Urinary bladder (tissue), 4 donors: ENCODE data around the gene OR5H6. TPM values are rescaled to one million over a fixed set of nuclear protein-coding genes. Genes with fewer than 3 reads are reported as not detected.

Source experiments
- DNase-seq: peaks from one replicate; pipeline ENCODE4 v3.0.0-alpha.2; 2015; ENCODE audit errors: extremely low spot score
- H3K27ac ChIP-seq: one replicate; pipeline ENCODE4 v1.5.1; 2013; ENCODE audit warnings: low read depth, mild to moderate bottlenecking, moderate library complexity
- H3K36me3 ChIP-seq: one replicate; pipeline ENCODE4 v1.6.1; 2013; ENCODE audit warnings: mild to moderate bottlenecking, moderate library complexity; ENCODE audit not compliant: insufficient read depth
- H3K4me1 ChIP-seq: one replicate; pipeline ENCODE4 v1.6.1; 2013; ENCODE audit warnings: mild to moderate bottlenecking, moderate library complexity; ENCODE audit not compliant: insufficient read depth
- H3K4me3 ChIP-seq: one replicate; pipeline ENCODE4 v1.5.1; 2013; ENCODE audit warnings: low read depth, low read length
- WGBS: extraction: QIAGEN DNeasy Blood & Tissue Kit; methylation state at CpG from one replicate; pipeline ENCODE4 v1.1.7; 2013; 5-methylcytosine and 5-hydroxymethylcytosine counted together
- polyA plus RNA-seq: library from polyadenylated mRNA; stranded (reverse); fragments of 200-250 nt; gene quantifications from one replicate; pipeline ENCODE4 v1.2.3, GENCODE V29; 2013
- total RNA-seq: library from RNA; depleted of rRNA; stranded (reverse); fragments of >200 nt; gene quantifications from one replicate; pipeline ENCODE4 v1.2.3, GENCODE V29; 2014
- donor health status: healthy with polysubstance abuse.
- donor health status: healthy.

Gene OR5H6
- total and polyA plus RNA-seq, 2 donors, result not detected

- Histone ChIP-seq H3K4me3 (no peak overlapping the region), H3K27ac (no peak overlapping the region), H3K4me1 (no peaks in the 10 kb centered on the region), H3K36me3 (no peaks in the 10 kb centered on the region)
- no peak for DNase-seq
- WGBS, result 87% methylated on average over 3 of the region's 3 CpGs
Observed at GRCh38 chr3:98274914-98275313, 10.9 kb downstream of the OR5H6 start.

GRCh38 chr3:98282205-98282604, 18.2 kb downstream of the OR5H6 start, which contains the start of gene OR5H2:
Gene OR5H2, plus strand, starts transcription at chr3:98282505. Its CDS starts 398 bp downstream, at chr3:98282903.
- H3K4me3 ChIP-seq, result no peak within 1 kb of the TSS
- no peaks in the 10 kb centered on the region for H3K4me1 ChIP-seq
- H3K27ac ChIP-seq, result no peak within 1 kb of the TSS
- 52% methylated on average over 2 of the region's 2 CpGs for WGBS
- H3K36me3 ChIP-seq, result no peaks in the 10 kb centered on the region
- no peak for DNase-seq

DNA sequence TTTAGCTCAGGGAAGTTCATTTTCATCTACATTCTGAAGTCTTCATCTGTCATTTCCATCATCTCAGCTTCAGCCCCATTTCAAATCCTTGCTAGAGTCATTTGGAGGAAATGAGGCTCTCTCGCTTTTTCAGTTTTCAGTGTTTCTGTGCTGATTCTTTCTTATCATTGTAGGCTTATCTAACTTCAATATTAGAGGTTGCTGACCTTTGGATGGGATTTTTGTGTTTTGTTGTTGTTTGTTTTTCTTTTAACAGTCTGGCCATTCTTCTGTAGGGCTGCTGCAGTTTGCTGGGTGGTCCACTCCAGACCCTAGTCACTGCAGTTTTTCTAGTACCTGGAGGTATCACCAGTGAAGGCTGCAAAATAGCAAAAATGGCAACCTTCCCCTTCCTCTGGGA, 26.9 kb downstream of the OR5H6 start:
- Histone ChIP-seq H3K27ac (no peak overlapping the region), H3K4me1 (no peaks in the 10 kb centered on the region), H3K4me3 (no peak overlapping the region), H3K36me3 (no peaks in the 10 kb centered on the region)
- DNase-seq, result no peak
- 67% methylated on average over 1 of the region's 1 CpG for WGBS

DNA sequence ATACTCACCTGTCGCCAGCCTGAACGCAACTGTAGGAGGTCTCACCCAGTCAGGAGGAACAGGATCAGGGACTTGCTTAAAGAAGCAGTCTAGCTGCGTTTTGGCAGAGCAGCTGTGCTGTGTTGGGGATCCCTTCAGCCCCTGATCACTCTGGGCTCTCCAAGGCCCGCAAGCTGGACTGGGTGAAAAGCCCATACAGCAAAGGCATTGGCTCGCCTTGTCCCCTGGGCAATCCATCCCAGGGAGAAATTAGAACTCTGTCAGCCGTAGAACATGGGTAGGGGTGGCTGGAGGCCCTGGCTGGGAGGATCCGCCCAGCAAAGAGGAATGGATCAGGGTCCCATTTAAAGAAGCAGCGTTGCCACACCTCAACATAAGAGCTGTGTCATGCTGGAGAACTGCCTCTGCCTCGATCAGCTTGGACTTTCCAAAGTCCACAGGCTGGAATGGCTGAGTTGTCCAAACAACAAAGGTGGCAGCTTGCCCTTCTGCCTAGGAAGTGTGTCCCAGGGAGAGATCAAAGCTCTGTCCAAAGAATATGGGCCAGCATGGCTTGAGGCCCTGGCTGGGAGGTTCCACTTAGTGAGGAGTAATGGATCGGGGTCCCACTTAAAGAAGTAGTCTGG, 27.4 kb downstream of the OR5H6 start:
- Histone ChIP-seq H3K4me1 (no peaks in the 10 kb centered on the region), H3K27ac (no peak overlapping the region), H3K4me3 (no peak overlapping the region), H3K36me3 (no peaks in the 10 kb centered on the region)
- 74% methylated on average over 10 of the region's 10 CpGs for WGBS
- DNase-seq, result no peak

Other genes with a start within 250 kb of the OR5H6 start
- 0.11 TPM for gene GABRR3, start 228.9 kb upstream of the OR5H6 start, total RNA-seq
- gene GABRR3, start 228.9 kb upstream of the OR5H6 start, polyA plus RNA-seq, result 0.01 TPM
- not detected for gene OR5AC2, start 177.1 kb upstream of the OR5H6 start, total RNA-seq
- gene OR5AC2, start 177.1 kb upstream of the OR5H6 start, polyA plus RNA-seq, result not detected
- gene OR5H1, start 133.5 kb upstream of the OR5H6 start, total RNA-seq, result not detected
- not detected for gene OR5H1, start 133.5 kb upstream of the OR5H6 start, polyA plus RNA-seq
- gene OR5H14, start 116.8 kb upstream of the OR5H6 start, total RNA-seq, result not detected
- not detected for gene OR5H14, start 116.8 kb upstream of the OR5H6 start, polyA plus RNA-seq
- gene OR5H15, start 97.5 kb upstream of the OR5H6 start, total RNA-seq, result not detected
- not detected for gene OR5H15, start 97.5 kb upstream of the OR5H6 start, polyA plus RNA-seq
- not detected for gene OR5H2, start 18.3 kb downstream of the OR5H6 start, total RNA-seq
- gene OR5H2, start 18.3 kb downstream of the OR5H6 start, polyA plus RNA-seq, result not detected
- not detected for gene OR5K4, start 89.6 kb downstream of the OR5H6 start, total RNA-seq
- not detected for gene OR5K4, start 89.6 kb downstream of the OR5H6 start, polyA plus RNA-seq
- gene OR5K3, start 126.4 kb downstream of the OR5H6 start, total RNA-seq, result not detected
- not detected for gene OR5K3, start 126.4 kb downstream of the OR5H6 start, polyA plus RNA-seq
- not detected for gene OR5K1, start 199.0 kb downstream of the OR5H6 start, total RNA-seq
- not detected for gene OR5K1, start 199.0 kb downstream of the OR5H6 start, polyA plus RNA-seq
- gene OR5K2, start 233.4 kb downstream of the OR5H6 start, total RNA-seq, result not detected
- gene OR5K2, start 233.4 kb downstream of the OR5H6 start, polyA plus RNA-seq, result not detected